M059J (cell line): ENCODE results near the gene FAR2. TPM values are rescaled to one million over a fixed set of nuclear protein-coding genes. Genes with fewer than 3 reads are reported as not detected.
"Not testable (repeated sequence)": the region's sequence is repeated elsewhere in the genome, so short reads cannot be mapped to it uniquely, and the experiment has no call there.

Experiments used
- DNase-seq: peaks from one replicate; pipeline ENCODE4 v3.0.0-alpha.2; 2012; ENCODE audit warnings: low read depth
- total RNA-seq: library from RNA; depleted of rRNA; stranded (reverse); fragments of >200 nt; shearing (Covaris generic); gene quantifications from 2 replicates; pipeline ENCODE4 v1.2.3, GENCODE V29; 2014

FAR2 gene
- total RNA-seq, 1 experiment from 2014 or later: 10.0 TPM

DNA sequence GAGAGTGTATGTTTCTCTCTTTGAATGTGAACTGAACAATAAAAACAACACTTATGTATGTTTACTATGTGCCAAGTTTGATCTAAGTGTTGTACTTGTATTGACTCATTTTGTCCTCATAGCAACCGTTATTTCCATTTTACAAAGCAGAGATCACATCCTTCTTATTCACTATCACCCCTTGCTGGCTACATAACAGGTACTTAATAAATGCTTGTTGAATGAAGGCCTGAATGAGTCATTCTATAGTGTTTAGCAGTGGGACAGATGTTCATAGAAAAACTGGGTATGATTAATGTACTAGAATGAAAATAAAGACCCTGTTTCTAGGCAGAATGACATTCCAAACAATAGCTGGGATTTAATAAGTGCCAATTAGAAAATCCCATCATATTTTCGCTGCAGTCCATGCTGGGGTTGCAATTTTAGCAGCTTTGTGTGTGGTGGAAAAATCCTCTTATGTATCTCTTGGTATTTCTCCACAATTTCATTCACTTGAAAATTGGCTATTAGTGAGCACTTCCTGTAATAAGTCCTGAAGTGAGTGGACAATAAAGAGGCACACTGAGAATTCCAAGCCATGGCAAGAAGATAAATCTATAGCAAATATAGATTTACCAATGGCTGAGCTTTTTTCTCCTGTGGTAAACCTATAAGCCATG lies 86.0 kb downstream of the FAR2 start:
- peak; percentile 40 for DNase-seq

GRCh38 chr12:29238822-29239291 lies 89.8 kb downstream of the FAR2 start:
- DNase-seq: peak; percentile 57

DNA sequence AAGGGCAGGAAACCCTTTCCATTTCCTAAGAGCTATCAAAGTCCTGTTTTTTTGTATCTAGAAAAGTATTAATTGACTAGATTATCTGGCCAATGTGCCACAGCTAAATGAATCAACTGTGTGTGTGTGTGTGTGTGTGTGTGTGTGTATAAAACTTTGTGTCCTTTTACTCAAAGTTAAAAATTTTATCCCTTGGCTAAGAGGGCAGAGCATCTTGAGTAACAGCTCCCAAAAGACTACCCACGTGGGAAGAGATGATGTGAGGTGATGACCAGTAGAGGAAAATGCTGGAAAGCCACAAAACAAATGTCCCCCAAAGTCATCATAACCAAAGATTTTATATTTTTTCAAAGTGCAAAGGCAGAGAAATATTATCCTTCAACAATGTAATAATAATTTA lies 90.3 kb downstream of the FAR2 start:
- DNase-seq: no peak

DNA sequence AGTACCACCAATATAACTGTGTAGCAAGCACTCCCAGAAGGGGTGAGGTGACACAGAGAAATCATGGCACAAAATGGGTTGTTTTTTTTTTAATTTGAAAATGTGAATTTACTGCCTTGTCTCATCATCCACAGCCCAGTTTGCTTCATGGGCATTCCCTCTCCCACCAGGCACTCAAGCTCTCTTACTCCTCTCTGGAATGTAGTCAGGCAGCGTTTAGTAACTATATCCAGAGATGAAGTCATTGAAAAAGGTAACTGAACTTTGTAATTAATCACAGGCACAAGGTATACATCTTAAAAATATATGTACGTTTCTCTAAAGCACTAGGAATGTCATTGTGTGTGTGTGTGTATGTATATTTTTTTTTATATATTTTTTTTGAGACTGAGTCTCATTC lies 91.4 kb downstream of the FAR2 start:
- no peak for DNase-seq

DNA sequence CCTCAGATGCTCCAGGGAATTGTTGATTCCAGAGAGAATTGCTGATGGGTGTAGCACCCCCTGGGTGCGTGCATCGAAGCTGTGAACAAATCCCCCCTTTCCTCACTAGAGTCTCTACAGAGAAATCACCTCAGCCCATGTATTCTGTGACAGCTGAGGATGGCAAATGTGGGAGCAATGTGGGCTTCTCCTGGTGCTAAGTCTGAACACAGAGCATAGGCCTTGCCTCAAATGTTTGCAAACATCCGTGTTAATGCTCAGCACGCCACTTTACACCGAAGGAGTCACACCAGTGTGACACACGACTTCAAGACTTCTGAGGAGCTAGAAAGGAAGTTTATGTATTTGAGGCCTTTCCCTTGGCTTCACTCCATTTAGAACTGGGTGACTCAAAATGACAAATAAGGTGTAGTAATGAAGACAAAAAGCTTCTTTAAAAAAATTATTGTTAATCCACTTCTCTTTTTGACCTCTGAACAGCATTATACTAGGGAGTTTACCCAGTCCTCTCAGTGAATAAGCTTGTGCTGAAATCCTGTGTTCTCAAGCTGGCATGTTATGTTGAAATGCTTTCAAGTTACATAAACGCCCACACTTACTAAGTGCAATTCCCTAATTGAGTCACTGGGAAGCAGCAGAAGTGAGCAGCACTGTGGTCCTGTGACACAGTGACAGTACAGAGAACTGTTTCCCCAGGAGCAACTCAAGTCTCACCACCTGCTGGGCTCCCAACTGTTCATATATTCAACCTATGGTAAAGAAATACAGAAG lies 92.9 kb downstream of the FAR2 start:
- peak; percentile 83 for DNase-seq

DNA sequence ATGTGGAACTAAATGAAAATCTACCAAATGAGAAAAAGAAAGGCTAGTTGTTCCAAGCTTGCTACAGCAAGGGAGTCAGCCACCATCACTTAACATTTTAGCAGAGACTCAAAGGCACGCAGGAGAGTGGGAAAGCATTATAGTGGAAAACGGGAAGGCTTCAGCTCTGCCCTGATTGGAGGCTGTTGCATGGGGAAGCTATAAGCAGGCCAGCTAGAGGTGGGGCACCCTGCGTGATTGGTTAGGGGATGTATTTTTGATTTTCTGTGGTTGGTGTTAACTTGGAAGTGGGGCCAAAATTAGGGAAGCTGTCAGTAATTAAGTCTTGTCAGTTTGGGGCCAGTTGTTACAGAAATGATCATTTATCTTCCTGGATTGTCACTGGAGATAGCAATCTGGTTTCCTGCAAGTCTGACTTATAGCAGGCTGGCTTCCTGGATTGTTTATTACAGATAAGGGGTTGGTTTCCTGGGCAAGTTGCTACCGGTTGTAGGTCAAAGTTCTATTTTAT lies 93.9 kb downstream of the FAR2 start:
- DNase-seq: no peak

DNA sequence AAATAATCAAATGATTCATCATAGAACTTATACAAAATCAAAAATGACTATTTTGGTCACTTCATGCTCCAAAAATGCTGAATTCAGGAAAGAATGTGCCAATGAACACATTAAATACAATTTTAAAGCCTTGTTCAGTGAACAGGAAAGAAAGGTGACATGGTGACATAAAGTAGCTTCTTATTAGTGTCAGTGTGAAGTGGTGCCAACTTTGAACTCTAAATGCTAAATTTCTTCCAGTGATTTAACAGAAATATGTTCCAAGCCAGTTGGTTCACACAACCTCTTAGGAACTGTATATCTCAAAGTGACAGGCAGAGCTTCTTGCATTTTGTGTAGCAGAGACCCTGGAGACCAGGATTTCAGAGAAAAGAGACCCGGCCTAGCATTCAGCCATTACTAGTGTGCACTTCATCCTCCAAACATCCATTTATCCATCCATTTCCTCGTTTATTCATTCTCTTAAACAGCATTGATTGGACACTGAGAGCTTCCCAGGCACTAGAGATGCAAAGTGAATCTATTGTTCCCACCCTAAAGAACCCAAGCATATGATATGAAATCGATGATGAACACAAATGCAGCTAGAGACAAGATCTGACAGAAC lies 95.2 kb downstream of the FAR2 start:
- DNase-seq: no peak

DNA sequence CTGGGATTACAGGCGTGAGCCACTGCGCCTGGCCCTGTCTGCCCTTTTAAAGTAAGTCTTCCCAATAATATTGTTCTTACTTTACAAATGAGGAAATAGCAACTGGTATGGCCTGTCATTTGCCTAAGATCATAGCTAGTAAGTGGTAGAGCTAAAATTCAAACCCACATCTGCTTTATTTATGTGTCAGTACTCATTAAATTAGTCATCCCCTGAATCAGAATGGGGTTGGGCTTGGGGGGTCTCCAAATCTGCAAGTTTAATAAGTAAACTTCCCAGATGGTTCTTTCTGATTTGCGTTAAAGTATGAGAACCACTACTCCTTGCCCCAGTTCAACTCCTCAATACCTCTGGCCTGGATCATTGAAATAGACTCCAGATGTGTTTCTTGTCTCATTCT lies 96.2 kb downstream of the FAR2 start:
- peak; percentile 21 for DNase-seq

DNA sequence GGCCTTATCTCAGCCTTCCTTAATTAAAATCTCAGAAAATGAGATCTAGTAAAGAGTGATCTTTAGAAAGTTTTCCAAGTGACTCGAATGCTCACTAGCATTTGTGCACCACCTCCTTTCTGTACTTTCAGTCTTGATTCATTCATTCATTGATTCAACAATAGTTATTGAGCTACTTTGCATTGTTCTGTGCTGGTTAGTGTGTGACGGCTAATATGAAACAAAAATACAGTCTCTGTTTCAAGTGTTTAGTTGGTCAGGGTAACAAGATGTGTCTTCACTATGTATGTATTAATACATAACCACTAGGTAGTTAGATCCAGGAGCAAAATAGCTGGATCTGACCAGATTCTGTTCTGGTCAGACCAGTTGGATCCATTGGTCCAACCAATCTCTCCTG lies 100.9 kb downstream of the FAR2 start:
- DNase-seq: no peak

GRCh38 chr12:29253906-29254625 lies 105.0 kb downstream of the FAR2 start:
- no peak for DNase-seq

- no peak for DNase-seq
Observed at GRCh38 chr12:29255042-29255441, 106.0 kb downstream of the FAR2 start.

- no peak for DNase-seq
Observed at GRCh38 chr12:29256598-29256997, 107.5 kb downstream of the FAR2 start.

DNA sequence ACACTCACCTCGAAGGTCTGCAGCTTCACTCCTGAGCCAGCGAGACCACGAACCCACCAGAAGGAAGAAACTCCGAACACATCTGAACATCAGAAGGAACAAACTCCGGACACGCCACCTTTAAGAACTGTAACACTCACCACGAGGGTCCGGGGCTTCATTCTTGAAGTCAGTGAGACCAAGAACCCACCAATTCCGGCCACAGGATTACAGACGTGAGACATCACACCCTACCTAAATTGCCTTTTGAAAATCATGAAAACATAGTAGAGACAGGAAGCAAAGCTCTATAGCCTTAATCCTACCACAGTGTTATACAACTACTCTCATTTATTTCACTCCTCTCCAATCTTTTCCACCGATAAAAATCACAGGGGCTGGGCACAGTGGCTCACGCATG lies 108.6 kb downstream of the FAR2 start:
- not testable (repeated sequence) for DNase-seq

DNA sequence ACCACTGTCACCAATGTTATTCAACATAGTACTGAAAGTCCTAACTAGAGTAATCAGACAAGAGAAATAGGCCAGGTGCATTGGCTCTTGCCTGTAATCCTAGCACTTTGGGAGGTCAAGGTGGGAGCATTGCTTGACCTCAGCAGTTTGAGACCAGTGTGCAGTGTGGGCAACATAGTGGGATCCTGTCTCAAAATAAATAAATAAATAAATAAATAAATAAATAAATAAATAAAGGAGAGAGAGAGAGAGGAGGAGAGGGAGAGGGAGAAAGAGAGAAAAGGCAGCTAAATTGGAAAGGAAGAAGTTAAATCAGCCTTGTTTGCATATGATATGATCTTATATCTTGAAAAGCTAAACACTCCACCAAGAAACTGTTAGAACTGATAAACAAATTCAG lies 115.3 kb downstream of the FAR2 start:
- no peak for DNase-seq

- DNase-seq: no peak
Observed at GRCh38 chr12:29269706-29270408, 120.8 kb downstream of the FAR2 start.

GRCh38 chr12:29270446-29270845 lies 121.4 kb downstream of the FAR2 start:
- DNase-seq: no peak

- DNase-seq: no peak
Observed at GRCh38 chr12:29273178-29273843, 124.2 kb downstream of the FAR2 start.

DNA sequence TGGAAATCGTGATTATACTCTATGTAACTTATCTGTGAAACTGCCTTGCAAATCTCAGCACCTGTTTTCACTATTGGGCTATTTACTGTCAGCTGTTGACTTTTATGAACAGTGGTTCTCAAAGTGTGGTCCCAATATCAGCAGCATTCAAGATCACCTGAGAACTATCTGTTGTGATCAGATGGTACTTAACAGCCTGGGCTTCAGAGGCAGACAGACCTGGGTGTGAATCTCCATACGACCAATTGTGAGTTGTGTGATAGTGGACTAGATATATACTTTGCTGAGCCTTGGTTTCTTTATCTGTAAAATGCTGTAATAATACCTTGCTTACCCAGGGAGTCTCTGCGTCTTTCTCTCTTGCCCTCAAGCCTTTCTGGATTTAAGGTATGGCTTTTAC lies 126.8 kb downstream of the FAR2 start:
- no peak for DNase-seq

- no peak for DNase-seq
Observed at GRCh38 chr12:29277231-29277630, 128.2 kb downstream of the FAR2 start.

DNA sequence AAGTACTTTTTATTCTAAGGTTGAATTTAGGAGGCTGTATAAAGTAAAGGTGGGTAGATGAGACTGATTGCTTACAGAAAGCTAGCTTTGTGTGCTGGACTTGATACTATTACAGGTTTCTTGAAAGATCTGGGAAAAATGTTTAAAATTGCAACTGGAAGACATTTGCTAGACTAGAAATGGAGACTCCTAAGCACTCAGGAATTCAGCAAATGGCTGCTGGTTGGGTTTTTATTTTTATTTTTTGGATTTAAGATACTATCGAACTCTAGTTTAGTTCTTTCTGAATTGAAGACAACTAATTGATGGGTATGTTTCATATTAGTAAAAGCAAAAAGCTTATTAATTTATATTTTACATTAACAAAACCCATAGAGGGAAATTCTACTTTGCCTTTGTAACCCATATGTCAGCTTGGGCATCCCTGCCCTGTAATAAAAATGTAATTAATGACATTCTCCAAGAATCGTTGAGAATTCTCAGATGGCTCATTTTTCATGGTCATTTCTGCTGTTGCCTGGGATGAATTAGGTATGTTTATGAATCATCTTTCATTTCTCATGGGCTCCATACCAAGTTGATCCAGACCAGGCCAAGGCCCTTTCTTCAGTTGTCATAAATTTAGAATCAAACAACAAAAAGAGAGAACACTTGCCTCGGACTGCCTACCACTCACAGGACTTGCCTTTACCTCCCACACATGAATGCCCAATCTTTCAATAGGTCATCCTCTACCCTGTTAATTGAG lies 129.8 kb downstream of the FAR2 start:
- DNase-seq: peak; percentile 22
